HG02759 (cell line): ENCODE results near the gene DUSP21.
"Not testable (repeated sequence)": the region's sequence is repeated elsewhere in the genome, so short reads cannot be mapped to it uniquely, and the experiment has no call there.

Source experiments
- ATAC-seq: cut with Tn5 transposase; IDR thresholded peaks from one replicate; pipeline ENCODE4 v1.9.1; 2021; ENCODE audit warnings: mild to moderate bottlenecking, moderate library complexity; ENCODE audit not compliant: unreplicated experiment

DUSP21 gene

DNA sequence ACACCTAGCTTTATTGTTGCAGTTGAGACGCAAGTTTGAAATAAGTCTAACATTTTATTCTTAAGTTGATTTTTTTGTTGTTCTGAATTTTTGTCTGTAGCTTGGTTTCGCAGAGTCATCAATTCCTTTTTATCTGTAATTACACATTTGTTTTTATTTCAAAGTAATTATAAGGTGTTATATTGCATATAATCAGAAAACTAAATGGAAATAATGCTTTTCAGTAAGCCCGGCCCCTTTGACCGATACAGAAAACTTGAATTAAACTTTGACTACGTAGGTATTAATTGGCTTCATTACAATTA, 31.3 kb downstream of the DUSP21 start:
- no peak for ATAC-seq

GRCh38 chrX:44876086-44876485, 32.3 kb downstream of the DUSP21 start:
- ATAC-seq = no peak

GRCh38 chrX:44876767-44877166, 32.9 kb downstream of the DUSP21 start:
- ATAC-seq = no peak

GRCh38 chrX:44878780-44879179, 35.0 kb downstream of the DUSP21 start:
- no peak for ATAC-seq

DNA sequence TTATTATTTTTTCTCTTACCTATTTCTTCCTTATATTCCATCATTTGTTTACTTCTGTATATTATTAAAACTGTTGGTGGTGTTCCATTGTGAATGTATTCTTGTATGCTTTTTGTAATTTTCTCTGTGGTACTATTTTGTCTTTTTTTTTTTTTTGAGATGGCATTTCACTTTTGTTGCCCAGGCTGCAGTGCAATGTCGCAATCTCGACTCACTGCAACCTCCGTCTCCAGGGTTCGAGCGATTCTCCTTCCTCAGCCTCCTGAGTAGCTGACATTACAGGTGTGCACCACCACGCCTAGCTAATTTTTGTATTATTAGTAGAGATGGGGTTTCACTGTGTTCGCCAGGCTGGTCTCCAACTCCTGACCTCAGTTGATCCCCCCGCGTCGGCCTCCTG, 37.7 kb downstream of the DUSP21 start:
- no peak for ATAC-seq

- ATAC-seq = no peak
Observed at GRCh38 chrX:44882635-44883034, 38.8 kb downstream of the DUSP21 start.

GRCh38 chrX:44884944-44885343, 41.1 kb downstream of the DUSP21 start:
- no peak for ATAC-seq

GRCh38 chrX:44889824-44890223, 46.0 kb downstream of the DUSP21 start:
- ATAC-seq = no peak

GRCh38 chrX:44890247-44890646, 46.4 kb downstream of the DUSP21 start:
- ATAC-seq = no peak

GRCh38 chrX:44890687-44891086, 46.9 kb downstream of the DUSP21 start:
- ATAC-seq = not testable (repeated sequence)

GRCh38 chrX:44891642-44892041, 47.8 kb downstream of the DUSP21 start:
- no peak for ATAC-seq
